Stimulated activated effector memory CD8-positive, alpha-beta T cell treated with anti-CD3 and anti-CD28 coated beads, Interleukin-12 subunit alpha, Interleukin-12 subunit beta, amount 100 ng/mL, for 72 hours (primary cell): Measurements from ENCODE around the gene PSMB3.
A peak's percentile ranks its signal among the peaks of the same experiment; 100 is the strongest.
"Not testable (repeated sequence)": the region's sequence is repeated elsewhere in the genome, so short reads cannot be mapped to it uniquely, and the experiment has no call there.

Experiments used
- ATAC-seq: fragments of 150-1000 bp; cut with Tn5 transposase; 2 replicates; pipeline ENCODE4 v1.10.0; 2021
- DNase-seq, 2 donors: peaks; one replicate each; pipeline ENCODE4 v3.0.0; 2021 to 2022; ENCODE audit warnings: low spot score in 2 of 2
- H3K27ac Mint-ChIP-seq: one replicate; pipeline ENCODE4 v1.8.0; 2022; ENCODE audit warnings: mild to moderate bottlenecking, mixed read lengths
- H3K36me3 Mint-ChIP-seq: one replicate; pipeline ENCODE4 v1.8.0; 2022; ENCODE audit warnings: mild to moderate bottlenecking, mixed read lengths
- H3K4me1 Mint-ChIP-seq: one replicate; pipeline ENCODE4 v1.8.0; 2022; ENCODE audit warnings: mixed read lengths
- H3K4me3 Mint-ChIP-seq: one replicate; pipeline ENCODE4 v1.8.0; 2022; ENCODE audit warnings: mild to moderate bottlenecking, mixed read lengths
- H3K9me3 Mint-ChIP-seq: one replicate; pipeline ENCODE4 v1.8.0; 2022; ENCODE audit warnings: mixed read lengths

Gene PSMB3

DNA sequence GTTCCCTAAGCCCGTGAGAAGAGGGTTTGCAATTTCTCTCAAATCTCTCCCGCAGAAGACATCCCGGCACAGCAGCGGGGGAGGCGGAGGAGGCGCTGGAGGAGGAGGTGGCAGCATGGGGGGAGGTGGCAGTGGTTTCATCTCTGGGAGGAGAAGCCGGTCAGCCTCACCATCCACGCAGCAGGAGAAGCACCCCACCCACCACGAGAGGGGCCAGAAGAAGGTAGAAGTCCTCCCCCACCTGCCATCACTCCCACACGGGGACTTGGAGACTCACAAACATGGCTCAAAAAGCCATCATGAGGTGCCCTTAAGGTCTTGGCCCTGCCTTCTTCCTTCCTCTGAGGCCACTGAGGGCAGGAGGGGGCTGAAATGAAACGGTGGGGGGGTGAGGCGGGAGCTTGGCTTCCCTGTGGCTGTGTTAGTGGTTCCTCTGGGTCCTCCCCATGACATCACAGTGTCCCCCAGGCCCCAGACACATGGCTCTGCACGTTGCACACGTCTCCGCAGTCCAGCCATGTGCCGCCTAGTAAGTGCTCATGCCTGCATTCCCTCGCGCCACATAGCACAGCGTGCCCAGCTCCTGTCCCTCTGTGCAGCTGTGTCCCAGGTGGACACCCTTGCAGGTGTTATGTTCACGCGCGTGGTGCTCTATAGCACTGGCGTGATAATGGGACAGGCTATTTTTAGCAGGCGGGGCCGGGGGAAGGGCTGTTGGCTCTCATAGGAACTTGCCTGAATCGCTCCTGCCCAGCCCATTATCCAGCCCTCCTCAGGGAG, 40.6 kb upstream of the PSMB3 start:
- DNase-seq (no peak), ATAC-seq (peak; percentile 53)
- peaks cover 86% of the 10 kb centered on the region for H3K4me1 Mint-ChIP-seq
- H3K4me3 Mint-ChIP-seq, result peak overlapping the region; percentile 39
- no peaks in the 10 kb centered on the region for H3K9me3 Mint-ChIP-seq
- H3K36me3 Mint-ChIP-seq, result peaks cover 100% of the 10 kb centered on the region
- H3K27ac Mint-ChIP-seq, result peak overlapping the region; percentile 100

DNA sequence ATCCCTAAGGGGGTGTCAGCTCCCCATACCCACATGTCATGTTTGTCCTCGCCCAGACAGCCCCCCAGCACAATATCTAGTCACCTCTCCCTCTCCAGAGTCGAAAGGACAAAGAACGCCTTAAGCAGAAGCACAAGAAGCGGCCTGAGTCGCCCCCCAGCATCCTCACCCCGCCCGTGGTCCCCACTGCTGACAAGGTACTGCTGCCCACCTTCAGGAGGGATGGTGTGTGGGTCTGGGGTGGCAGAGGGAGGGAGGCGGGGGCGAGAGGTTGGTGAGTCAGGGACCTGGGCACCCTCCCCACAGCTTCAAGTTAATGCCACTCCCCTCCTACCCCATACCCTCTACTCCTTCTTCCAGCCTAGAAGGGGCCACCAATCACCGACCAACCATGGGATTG, 39.9 kb upstream of the PSMB3 start:
- Mint-ChIP-seq H3K27ac (peak overlapping the region; percentile 100), H3K9me3 (no peaks in the 10 kb centered on the region), H3K4me3 (no peak overlapping the region)

DNA sequence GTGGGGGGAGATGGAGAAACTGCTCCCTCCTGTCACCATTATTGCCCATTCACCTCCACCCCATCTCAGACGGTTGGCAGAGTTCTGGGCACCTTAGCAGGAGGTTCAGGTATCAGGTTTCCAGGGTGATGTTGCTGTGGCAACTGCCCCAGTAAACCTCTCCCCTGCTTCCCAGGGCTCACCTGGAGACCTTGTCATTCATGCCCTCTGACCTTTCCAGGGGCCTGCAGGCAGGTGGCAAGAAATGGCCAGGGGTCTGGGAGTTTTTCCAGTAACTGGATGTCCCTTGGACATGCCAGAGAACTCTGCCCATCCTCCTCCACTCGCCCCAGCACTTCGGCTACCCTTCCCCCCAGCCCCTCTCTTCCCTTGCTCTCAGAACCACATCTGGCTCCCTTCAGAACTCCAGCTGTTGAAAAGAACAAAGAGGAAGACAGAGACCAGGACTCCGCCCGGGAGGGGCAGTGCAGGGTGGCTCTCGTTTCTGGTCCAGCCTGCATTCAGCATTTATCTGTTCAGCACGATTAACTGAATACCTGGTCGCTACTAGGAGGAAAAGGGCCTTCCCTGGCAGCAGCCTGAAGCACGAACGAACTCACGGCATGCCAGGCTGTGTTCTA, 39.0 kb upstream of the PSMB3 start:
- Mint-ChIP-seq H3K9me3 (no peaks in the 10 kb centered on the region), H3K36me3 (peaks cover 100% of the 10 kb centered on the region), H3K27ac (peak overlapping the region; percentile 100), H3K4me3 (no peak overlapping the region), H3K4me1 (peaks cover 79% of the 10 kb centered on the region)
- ATAC-seq, result no peak
- DNase-seq, result no peak

More for the DNA sequence above, 39.9 kb upstream of the PSMB3 start:
- no peak for ATAC-seq
- Mint-ChIP-seq H3K36me3 (peaks cover 100% of the 10 kb centered on the region), H3K4me1 (peaks cover 85% of the 10 kb centered on the region)
- no peak for DNase-seq

DNA sequence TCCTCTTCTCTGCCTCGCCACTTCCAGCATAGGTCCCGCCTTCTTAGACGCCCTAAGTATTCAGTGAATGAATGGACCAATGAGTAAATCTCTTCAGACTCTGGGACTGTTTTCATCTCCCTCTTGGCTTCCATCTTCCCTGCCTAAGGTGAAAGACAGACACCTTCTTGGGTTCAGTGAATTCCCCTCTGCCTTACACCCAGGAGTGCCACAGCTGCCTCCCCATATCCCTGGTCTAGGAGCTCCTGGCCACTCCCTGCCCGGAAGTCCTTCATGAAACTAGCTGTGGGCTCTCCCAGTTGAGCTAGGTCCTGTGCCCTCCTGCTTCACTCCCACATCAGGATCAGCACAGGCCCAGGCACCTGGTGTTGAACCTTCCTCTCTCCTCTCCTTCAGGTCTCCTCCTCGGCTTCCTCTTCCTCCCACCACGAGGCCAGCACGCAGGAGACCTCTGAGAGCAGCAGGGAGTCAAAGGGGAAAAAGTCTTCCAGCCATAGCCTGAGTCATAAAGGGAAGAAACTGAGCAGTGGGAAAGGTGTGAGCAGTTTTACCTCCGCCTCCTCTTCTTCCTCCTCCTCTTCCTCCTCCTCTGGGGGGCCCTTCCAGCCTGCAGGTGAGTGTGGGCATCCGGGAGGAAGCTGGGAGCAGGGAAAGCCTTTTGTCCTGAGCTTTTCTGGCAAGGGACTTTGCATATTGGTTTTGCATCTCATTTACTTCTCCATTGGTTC, 37.2 kb upstream of the PSMB3 start:
- peak overlapping the region; percentile 37 for H3K4me3 Mint-ChIP-seq
- no peaks in the 10 kb centered on the region for H3K9me3 Mint-ChIP-seq
- peaks cover 100% of the 10 kb centered on the region for H3K36me3 Mint-ChIP-seq
- ATAC-seq, result no peak
- peak overlapping the region; percentile 97 for H3K27ac Mint-ChIP-seq
- no peak for DNase-seq
- peaks cover 73% of the 10 kb centered on the region for H3K4me1 Mint-ChIP-seq

DNA sequence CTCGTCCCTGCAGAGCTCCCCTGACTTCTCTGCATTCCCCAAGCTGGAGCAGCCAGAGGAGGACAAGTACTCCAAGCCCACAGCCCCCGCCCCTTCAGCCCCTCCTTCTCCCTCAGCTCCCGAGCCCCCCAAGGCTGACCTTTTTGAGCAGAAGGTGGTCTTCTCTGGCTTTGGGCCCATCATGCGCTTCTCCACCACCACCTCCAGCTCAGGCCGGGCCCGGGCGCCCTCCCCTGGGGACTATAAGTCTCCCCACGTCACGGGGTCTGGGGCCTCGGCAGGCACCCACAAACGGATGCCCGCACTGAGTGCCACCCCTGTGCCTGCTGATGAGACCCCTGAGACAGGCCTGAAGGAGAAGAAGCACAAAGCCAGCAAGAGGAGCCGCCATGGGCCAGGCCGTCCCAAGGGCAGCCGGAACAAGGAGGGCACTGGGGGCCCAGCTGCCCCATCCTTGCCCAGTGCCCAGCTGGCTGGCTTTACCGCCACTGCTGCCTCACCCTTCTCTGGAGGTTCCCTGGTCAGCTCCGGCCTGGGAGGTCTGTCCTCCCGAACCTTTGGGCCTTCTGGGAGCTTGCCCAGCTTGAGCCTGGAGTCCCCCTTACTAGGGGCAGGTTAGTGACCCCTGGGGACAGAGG, 36.1 kb upstream of the PSMB3 start:
- ATAC-seq (no peak), DNase-seq (no peak)
- Mint-ChIP-seq H3K27ac (peak overlapping the region; percentile 97), H3K4me1 (peaks cover 72% of the 10 kb centered on the region), H3K36me3 (peaks cover 100% of the 10 kb centered on the region), H3K9me3 (no peaks in the 10 kb centered on the region), H3K4me3 (no peak overlapping the region)

DNA sequence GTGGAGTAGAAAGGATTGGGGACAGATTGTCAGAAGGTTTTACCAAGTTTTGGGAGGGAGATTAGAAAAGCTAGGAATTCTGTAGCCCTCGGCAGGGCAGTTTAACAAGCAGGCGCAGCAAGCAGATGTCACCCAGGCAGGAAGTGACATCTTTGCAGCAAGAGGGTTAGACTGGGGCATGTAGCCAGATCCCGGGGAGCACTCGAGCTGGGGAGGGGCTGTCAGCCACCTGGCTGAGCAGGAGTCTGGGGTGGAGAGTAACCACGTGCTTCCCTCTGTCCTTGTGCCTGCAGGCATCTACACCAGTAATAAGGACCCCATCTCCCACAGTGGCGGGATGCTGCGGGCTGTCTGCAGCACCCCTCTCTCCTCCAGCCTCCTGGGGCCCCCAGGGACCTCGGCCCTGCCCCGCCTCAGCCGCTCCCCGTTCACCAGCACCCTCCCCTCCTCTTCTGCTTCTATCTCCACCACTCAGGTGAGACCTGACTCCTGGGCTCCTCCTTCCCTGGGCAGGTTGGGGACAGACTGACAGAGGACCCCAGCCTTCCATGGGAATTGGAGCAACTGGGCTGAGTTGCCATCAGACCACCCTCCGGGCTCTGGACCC, 35.3 kb upstream of the PSMB3 start:
- peaks cover 64% of the 10 kb centered on the region for H3K4me1 Mint-ChIP-seq
- H3K9me3 Mint-ChIP-seq, result no peaks in the 10 kb centered on the region
- no peak for ATAC-seq
- DNase-seq, result no peak
- peaks cover 98% of the 10 kb centered on the region for H3K36me3 Mint-ChIP-seq
- H3K4me3 Mint-ChIP-seq, result no peak overlapping the region
- peak overlapping the region; percentile 97 for H3K27ac Mint-ChIP-seq

DNA sequence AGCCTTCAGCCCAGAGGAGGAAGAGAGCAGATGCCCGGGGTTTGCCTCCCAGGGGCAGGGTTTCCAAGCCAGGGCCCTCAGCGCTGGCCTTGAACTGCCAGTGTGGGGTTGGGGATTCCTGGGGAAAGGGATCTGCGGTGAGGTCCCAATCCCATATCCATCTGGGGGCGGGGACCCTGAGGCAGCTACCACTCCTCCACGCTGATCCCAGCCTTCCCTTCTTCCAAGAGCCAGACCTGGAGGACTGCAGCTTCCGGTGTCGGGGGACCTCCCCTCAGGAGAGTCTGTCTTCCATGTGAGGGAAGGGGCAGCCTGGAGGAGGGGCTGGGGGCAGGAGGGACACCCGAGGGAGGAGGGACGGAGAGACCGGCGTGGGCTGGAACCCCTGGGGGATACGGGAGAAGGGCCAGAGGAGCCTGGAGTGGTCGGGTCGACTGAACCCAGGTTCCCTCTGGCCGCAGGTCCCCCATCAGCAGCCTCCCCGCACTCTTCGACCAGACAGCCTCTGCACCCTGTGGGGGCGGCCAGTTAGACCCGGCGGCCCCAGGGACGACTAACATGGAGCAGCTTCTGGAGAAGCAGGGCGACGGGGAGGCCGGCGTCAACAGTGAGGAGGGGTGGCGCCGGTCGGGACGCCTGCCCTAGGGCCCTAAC, 33.1 kb upstream of the PSMB3 start:
- peaks cover 98% of the 10 kb centered on the region for H3K36me3 Mint-ChIP-seq
- H3K4me3 Mint-ChIP-seq, result no peak overlapping the region
- no peaks in the 10 kb centered on the region for H3K9me3 Mint-ChIP-seq
- peaks cover 70% of the 10 kb centered on the region for H3K4me1 Mint-ChIP-seq
- DNase-seq (no peak), ATAC-seq (no peak)
- H3K27ac Mint-ChIP-seq, result peak overlapping the region; percentile 97

DNA sequence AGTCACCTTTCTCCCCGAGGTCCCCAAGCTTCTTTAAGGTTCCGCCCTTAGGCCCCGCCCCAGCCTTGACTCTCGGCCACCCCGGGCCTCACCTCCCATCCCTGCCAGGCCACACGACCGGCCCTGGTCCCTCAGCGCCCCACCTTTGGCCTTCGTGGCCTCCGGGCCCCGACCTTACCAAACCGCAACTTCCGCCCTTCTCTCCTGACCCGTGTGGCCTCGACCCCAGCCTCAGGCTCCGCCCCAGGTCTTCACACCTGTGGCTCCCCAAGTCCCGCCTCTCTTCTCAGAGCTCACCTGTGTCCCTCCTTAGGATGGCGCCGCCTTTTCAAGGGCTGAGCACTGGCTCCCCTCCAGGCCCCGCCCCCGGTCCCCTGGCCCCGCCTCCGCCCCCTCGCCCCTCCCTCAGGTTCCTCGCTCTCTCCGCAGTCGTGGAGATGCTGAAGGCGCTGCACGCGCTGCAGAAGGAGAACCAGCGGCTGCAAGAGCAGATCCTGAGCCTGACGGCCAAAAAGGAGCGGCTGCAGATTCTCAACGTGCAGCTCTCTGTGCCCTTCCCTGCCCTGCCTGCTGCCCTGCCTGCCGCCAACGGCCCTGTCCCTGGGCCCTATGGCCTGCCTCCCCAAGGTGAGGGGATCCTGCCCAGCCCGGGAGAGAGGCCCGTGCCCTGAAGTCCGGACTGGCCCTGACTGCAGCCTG, 32.4 kb upstream of the PSMB3 start:
- H3K36me3 Mint-ChIP-seq, result peaks cover 95% of the 10 kb centered on the region
- H3K27ac Mint-ChIP-seq, result peak overlapping the region; percentile 77
- peaks cover 70% of the 10 kb centered on the region for H3K4me1 Mint-ChIP-seq
- no peak for DNase-seq
- H3K9me3 Mint-ChIP-seq, result no peaks in the 10 kb centered on the region
- no peak overlapping the region for H3K4me3 Mint-ChIP-seq
- no peak for ATAC-seq

DNA sequence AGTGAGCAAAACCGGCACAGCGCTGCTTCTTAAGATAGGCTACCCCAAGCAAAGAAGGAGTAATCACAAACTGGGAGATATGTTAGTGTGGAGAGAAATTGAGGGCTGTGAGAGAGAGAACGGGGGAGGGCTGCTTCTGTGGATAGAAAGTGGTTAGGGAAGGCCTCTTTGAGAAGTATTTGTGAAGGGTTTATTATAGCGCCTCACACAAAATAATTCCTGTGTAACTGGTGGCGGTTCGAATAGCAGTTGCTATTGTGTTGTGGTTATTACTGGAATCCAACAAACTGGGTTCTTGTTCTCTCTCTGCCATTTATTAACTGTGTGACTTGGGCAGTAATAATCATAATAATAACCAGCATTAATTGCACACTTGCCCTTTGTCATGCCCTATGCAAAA, 31.6 kb upstream of the PSMB3 start:
- Mint-ChIP-seq H3K9me3 (no peaks in the 10 kb centered on the region), H3K4me1 (peaks cover 70% of the 10 kb centered on the region), H3K4me3 (no peak overlapping the region), H3K36me3 (peaks cover 95% of the 10 kb centered on the region), H3K27ac (peak overlapping the region; percentile 77)
- ATAC-seq (no peak), DNase-seq (no peak)

DNA sequence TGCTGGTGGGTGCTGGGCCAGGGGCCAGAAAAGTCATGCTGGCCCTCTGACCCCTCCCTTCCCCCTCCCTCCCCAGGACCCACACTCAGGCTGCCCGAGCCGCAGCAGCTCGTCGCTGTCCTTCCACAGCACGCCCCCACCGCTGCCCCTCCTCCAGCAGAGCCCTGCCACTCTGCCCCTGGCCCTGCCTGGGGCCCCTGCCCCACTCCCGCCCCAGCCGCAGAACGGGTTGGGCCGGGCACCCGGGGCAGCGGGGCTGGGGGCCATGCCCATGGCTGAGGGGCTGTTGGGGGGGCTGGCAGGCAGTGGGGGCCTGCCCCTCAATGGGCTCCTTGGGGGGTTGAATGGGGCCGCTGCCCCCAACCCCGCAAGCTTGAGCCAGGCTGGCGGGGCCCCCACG, 30.7 kb upstream of the PSMB3 start:
- DNase-seq (no peak), ATAC-seq (no peak)
- no peak overlapping the region for H3K4me3 Mint-ChIP-seq
- no peak overlapping the region for H3K27ac Mint-ChIP-seq
- H3K4me1 Mint-ChIP-seq, result peaks cover 74% of the 10 kb centered on the region
- H3K36me3 Mint-ChIP-seq, result peaks cover 89% of the 10 kb centered on the region
- no peaks in the 10 kb centered on the region for H3K9me3 Mint-ChIP-seq

DNA sequence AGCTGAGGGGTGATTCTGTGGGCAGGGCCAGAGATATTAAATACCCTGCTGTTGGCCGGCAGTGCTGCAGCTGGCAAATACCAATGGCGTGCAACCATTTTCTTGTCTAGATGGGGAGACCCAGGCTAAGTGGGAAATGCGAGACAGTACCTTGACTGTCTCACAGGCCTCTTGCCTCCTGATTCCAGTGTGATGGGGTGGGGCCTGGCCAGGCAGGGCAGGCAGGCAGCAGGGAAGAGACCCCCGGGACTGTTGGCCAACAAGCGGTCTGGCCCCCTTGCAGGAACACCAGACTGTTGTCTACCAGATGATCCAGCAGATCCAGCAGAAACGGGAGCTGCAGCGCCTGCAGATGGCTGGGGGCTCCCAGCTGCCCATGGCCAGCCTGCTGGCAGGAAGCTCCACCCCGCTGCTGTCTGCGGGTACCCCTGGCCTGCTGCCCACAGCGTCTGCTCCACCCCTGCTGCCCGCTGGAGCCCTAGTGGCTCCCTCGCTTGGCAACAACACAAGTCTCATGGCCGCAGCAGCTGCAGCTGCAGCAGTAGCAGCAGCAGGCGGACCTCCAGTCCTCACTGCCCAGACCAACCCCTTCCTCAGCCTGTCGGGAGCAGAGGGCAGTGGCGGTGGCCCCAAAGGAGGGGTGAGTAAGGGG, 28.1 kb upstream of the PSMB3 start:
- peak overlapping the region; percentile 97 for H3K27ac Mint-ChIP-seq
- H3K36me3 Mint-ChIP-seq, result peaks cover 81% of the 10 kb centered on the region
- ATAC-seq (no peak), DNase-seq (no peak)
- H3K4me1 Mint-ChIP-seq, result peaks cover 83% of the 10 kb centered on the region
- peak overlapping the region; percentile 78 for H3K4me3 Mint-ChIP-seq
- no peaks in the 10 kb centered on the region for H3K9me3 Mint-ChIP-seq

DNA sequence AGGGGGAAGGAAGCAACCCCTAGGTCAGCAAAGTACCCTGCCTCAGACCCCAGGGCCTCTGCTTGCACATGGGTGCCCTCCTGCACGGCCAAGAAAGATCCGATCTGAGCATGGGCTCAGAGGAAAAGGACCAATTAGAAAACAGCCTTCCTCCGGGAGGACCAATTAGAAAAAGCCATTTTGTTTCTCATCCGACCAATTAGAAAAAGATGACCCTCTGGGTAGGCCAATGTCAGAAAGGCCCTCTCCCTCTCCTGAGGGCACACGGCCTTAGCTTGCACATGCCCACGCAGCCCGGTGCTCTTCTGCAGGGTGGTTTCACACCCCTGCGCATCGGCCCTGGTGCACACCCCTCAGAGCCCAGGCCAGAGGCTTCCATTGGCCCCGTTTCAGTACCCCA, 27.5 kb upstream of the PSMB3 start:
- ATAC-seq (peak; percentile 15), DNase-seq (no peak)
- Mint-ChIP-seq H3K27ac (peak overlapping the region; percentile 97), H3K36me3 (peaks cover 79% of the 10 kb centered on the region), H3K4me1 (peaks cover 81% of the 10 kb centered on the region), H3K9me3 (no peaks in the 10 kb centered on the region), H3K4me3 (peak overlapping the region; percentile 78)

DNA sequence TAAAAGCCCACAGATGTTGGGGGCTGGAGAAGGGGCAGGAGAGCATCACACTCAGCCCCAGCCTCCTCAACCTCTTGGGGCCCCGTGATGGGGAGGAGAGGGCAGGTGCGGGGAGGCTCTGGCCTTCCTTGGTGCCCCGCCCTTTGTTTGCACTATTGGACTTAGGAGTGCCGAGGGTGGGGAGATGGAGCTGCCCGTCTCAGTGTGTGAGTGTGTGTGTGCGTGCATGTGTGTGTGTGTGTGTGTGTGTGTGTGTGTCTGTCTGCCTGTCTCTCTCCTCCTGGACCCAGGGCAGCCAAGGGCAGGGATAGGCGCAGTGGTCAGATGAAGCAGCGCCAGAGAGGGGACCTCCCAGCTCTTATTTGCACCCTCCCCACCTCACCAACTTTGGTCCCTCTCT, 26.4 kb upstream of the PSMB3 start:
- H3K4me3 Mint-ChIP-seq, result peak overlapping the region; percentile 78
- peaks cover 77% of the 10 kb centered on the region for H3K36me3 Mint-ChIP-seq
- H3K27ac Mint-ChIP-seq, result peak overlapping the region; percentile 97
- ATAC-seq, H3K9me3 Mint-ChIP-seq, DNase-seq: not testable (repeated sequence)
- peaks cover 81% of the 10 kb centered on the region for H3K4me1 Mint-ChIP-seq

DNA sequence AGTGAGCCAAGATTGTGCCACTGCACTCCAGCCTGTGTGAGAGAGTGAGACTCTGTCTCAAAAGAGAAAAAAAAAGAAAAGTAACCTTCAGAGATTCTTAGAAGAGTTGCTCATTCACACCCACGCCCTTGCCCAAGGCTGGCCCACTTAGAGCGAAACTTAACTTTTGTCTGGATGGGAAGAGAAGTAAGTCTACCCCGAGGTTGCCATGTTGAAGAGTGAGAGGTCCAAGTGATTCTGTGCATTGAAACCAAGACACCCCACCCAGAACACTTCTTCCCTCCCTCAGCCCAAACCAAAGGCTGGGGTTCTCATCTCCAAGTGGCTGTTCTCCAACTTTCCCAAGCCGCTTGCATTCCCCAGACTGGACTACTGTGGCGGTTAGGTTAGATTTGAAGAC, 24.8 kb upstream of the PSMB3 start:
- ATAC-seq (peak; percentile 69), DNase-seq (peak; percentile 57 to 85)
- H3K36me3 Mint-ChIP-seq, result peaks cover 79% of the 10 kb centered on the region
- H3K4me1 Mint-ChIP-seq, result peaks cover 90% of the 10 kb centered on the region
- H3K9me3 Mint-ChIP-seq, result no peaks in the 10 kb centered on the region
- peak overlapping the region; percentile 97 for H3K27ac Mint-ChIP-seq
- H3K4me3 Mint-ChIP-seq, result peak overlapping the region; percentile 78
